AG09309 (cell line): ENCODE data around the gene URB1.
A peak's percentile ranks its signal among the peaks of the same experiment; 100 is the strongest.
"Not testable (repeated sequence)": the region's sequence is repeated elsewhere in the genome, so short reads cannot be mapped to it uniquely, and the experiment has no call there.

Source experiments
- DNase-seq: peaks from one replicate; pipeline ENCODE4 v3.0.0-alpha.2; 2010; ENCODE audit warnings: low read depth
- H3K4me3 ChIP-seq: 2 replicates; pipeline ENCODE4 v1.5.1; 2011; ENCODE audit warnings: mild to moderate bottlenecking, low read depth, low read length, moderate library complexity; ENCODE audit not compliant: control insufficient read depth
- CTCF ChIP-seq: IDR thresholded peaks from 2 replicates; pipeline ENCODE4 v1.5.1; 2011; ENCODE audit warnings: mild to moderate bottlenecking, low read depth, low read length, inconsistent platforms; ENCODE audit not compliant: insufficient read depth, control insufficient read depth; ENCODE audit errors: missing control alignments

URB1 gene

DNA sequence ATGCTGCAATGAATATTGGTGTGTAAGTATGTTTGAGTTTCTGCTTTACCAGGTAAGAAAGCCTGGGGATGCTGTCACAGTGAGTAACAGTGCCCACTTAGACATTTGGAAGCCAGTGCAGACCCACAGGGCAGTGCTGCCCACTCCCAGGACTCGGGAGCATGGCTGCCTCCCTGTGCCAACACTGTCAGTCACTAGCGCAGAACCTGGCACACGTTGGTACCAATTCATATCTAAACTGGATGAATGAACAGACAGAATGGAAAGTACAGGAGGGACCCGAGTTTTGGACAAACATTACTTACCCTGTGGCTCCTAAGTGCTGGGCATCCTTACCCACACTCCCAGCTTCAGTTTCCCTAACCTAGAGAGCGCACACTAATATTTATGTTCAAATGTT, 18.1 kb upstream of the URB1 start:
- no peak for DNase-seq
- no peak for TF ChIP-seq CTCF
- no peak overlapping the region for H3K4me3 ChIP-seq

DNA sequence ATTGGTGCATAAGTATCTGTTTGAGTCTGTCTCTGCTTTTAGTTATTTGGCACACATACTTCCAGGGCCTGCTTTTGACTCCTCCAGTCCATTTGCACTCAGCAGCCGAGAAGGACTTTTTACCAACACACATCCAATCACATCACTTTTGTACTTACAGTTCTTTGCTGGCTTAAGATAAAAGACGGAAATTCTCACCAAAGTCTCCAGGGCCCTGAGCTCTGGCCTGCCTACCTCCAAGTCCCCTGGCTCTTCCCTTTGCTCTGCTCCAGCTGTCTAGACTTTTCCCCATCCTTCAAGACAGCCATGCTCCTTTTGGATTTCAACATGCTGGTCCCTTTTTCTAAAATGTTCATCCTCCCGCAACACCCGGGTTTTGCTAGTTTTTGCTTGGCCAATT, 17.5 kb upstream of the URB1 start:
- no peak overlapping the region for H3K4me3 ChIP-seq
- no peak for DNase-seq
- no peak for TF ChIP-seq CTCF

DNA sequence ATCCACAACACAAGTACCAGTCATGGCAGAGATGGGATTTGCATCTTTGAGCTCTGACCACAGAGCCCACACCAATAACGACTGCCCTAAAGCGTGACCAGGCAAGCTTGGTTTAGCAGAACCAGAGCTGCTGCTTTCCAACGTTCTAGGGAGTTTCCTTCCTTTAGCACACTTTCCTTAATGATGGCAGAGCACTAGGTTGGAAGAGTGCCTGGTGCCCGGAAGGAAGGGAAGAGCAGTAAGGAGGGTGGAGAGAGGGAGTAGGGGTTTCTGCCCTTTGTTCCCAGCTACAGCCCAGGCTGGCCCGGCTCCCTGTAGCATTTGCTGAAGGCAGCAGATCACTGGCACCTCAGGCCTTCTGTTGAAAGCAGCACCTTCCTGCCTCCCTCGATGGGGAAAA, 13.6 kb upstream of the URB1 start:
- no peak for DNase-seq
- H3K4me3 ChIP-seq, result no peak overlapping the region
- TF ChIP-seq CTCF, result no peak

GRCh38 chr21:32403201-32403777, 10.5 kb upstream of the URB1 start:
- peak; percentile 64 for TF ChIP-seq CTCF
- no peak overlapping the region for H3K4me3 ChIP-seq
- DNase-seq, result no peak

- no peak for TF ChIP-seq CTCF
- DNase-seq, result no peak
- H3K4me3 ChIP-seq, result peak overlapping the region; percentile 66
Observed at GRCh38 chr21:32393677-32394001, 827 bp upstream of the URB1 start.

DNA sequence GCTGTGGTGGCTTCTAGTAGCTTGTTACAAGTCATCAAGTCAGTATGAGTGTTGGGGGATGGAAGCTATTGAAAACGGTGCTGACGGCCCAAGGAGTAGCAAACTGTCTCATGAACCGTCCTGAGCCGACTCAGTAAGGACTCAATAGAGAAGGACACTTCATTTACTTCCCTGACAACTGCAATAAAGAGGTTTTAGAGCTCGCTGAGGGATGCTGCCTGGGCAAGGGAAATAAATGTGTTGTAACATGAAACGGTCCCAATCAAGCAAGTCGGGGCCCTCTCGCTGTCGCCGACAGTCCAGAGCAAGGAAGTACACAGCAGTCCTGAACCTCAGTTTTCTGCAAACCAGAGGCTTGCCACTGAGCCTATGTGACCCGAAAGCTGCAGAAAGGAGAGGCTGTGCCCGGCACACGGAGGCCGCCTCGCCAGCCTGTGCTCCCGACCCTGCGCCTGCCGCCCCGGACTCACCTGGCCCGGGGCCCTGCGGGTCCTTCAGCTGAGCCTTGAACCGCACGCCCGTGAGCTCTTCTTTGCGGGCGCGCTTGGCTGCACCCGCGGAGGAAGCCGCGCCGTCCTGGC, 423 bp downstream of the URB1 start:
- peak overlapping the region; percentile 66 for H3K4me3 ChIP-seq
- no peak for DNase-seq
- no peak for TF ChIP-seq CTCF

- no peak for TF ChIP-seq CTCF
- no peak for DNase-seq
Observed at GRCh38 chr21:32391755-32392154, 1.1 kb downstream of the URB1 start.

DNA sequence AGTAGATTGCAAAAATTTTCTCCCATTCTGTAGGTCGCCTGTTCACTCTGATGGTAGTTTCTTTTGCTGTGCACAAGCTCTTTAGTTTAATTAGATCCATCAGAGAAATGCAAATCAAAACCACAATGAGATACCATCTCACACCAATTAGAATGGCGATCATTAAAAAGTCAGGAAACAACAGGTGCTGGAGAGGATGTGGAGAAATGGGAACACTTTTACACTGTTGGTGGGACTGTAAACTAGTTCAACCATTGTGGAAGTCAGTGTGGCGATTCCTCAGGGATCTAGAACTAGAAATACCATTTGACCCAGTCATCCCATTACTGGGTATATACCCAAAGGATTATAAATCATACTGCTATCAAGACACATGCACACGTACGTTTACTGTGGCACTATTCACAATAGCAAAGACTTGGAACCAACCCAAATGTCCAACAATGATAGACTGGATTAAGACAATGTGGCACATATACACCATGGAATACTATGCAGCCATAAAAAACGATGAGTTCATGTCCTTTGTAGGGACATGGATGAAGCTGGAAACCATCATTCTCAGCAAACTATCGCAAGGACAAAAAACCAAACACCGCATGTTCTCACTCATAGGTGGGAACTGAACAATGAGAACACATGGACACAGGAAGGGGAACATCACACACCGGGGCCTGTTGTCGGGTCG, 2.1 kb downstream of the URB1 start:
- not testable (repeated sequence) for DNase-seq

More at GRCh38 chr21:32391755-32392154, 1.1 kb downstream of the URB1 start:
- peak overlapping the region; percentile 66 for H3K4me3 ChIP-seq

More for the DNA sequence above, 2.1 kb downstream of the URB1 start:
- not testable (repeated sequence) for H3K4me3 ChIP-seq
